ENCODE results near the gene POP5.

DNA sequence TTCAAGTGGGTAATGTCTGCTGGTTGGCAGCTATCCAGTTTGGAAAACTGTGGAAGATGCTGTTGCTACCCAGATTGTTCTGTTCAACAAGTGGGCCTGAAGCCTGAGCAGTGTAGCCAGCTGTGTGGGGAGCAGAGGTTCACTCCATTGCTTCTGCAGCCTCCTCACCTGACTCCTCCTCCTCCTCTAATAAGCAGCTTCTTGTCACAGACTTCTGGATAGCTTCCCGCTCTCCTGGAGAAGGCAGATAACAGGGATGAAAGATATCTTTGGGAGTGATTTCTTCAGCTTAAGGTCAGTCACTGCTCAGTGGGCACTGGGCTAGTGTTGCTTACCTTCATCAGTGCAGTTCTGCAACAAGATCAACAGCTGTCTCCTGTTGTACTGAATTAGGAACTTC is 2.0 kb downstream of the POP5 start:
- TF ChIP-seq, protein P1, sequence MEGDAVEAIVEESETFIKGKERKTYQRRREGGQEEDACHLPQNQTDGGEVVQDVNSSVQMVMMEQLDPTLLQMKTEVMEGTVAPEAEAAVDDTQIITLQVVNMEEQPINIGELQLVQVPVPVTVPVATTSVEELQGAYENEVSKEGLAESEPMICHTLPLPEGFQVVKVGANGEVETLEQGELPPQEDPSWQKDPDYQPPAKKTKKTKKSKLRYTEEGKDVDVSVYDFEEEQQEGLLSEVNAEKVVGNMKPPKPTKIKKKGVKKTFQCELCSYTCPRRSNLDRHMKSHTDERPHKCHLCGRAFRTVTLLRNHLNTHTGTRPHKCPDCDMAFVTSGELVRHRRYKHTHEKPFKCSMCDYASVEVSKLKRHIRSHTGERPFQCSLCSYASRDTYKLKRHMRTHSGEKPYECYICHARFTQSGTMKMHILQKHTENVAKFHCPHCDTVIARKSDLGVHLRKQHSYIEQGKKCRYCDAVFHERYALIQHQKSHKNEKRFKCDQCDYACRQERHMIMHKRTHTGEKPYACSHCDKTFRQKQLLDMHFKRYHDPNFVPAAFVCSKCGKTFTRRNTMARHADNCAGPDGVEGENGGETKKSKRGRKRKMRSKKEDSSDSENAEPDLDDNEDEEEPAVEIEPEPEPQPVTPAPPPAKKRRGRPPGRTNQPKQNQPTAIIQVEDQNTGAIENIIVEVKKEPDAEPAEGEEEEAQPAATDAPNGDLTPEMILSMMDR (IDR thresholded peaks at IDR 0.05) = no peak
- TF ChIP-seq ZFX (IDR thresholded peaks at IDR 0.05; ENCODE audit: borderline replicate concordance) = no peak
